NCI-H460 (cell line): ENCODE data around the gene TRAF5. TPM values are rescaled to one million over a fixed set of nuclear protein-coding genes. Genes with fewer than 3 reads are reported as not detected.
A peak's percentile ranks its signal among the peaks of the same experiment; 100 is the strongest.
"Not testable (repeated sequence)": the region's sequence is repeated elsewhere in the genome, so short reads cannot be mapped to it uniquely, and the experiment has no call there.

Experiments
- DNase-seq: peaks from one replicate; pipeline ENCODE4 v3.0.0-alpha.2; 2016; ENCODE audit warnings: low read depth; ENCODE audit errors: extremely low read depth
- polyA plus RNA-seq: library from polyadenylated mRNA; depleted of rRNA; stranded (reverse); fragments of >200 nt; gene quantifications from 2 replicates; pipeline ENCODE4 v1.2.3, GENCODE V29; 2014; cell fraction: nucleus; rRNA removed
- total RNA-seq: library from RNA; depleted of rRNA; stranded (reverse); fragments of >200 nt; shearing (Covaris generic); gene quantifications from 2 replicates; pipeline ENCODE4 v1.2.3, GENCODE V29; 2014; rRNA removed

TRAF5 gene
- 12.3 and 15.1 TPM in 2 replicates for total RNA-seq
- polyA plus RNA-seq, result 46.7 and 51.3 TPM in 2 replicates

- peak; percentile 40 for DNase-seq
Observed at GRCh38 chr1:211326528-211327345, at the start of gene TRAF5. TRAF5 (plus strand) TSS chr1:211326833; CDS start chr1:211353240, 26,407 bp downstream.

- no peak for DNase-seq
Observed at GRCh38 chr1:211279340-211279739, 47.3 kb upstream of the TRAF5 start.

- DNase-seq, result no peak
Observed at GRCh38 chr1:211280910-211281309, 45.7 kb upstream of the TRAF5 start.

- DNase-seq, result peak; percentile 77
Observed at GRCh38 chr1:211281320-211282022, 45.2 kb upstream of the TRAF5 start.

- no peak for DNase-seq
Observed at GRCh38 chr1:211282023-211282373, 44.6 kb upstream of the TRAF5 start.

GRCh38 chr1:211285196-211285595 is 41.4 kb upstream of the TRAF5 start:
- no peak for DNase-seq

- DNase-seq, result no peak
Observed at GRCh38 chr1:211287218-211287617, 39.4 kb upstream of the TRAF5 start.

GRCh38 chr1:211292411-211292810 is 34.2 kb upstream of the TRAF5 start:
- no peak for DNase-seq

- DNase-seq, result no peak
Observed at GRCh38 chr1:211296396-211296795, 30.2 kb upstream of the TRAF5 start.

GRCh38 chr1:211305044-211305443 is 21.6 kb upstream of the TRAF5 start:
- DNase-seq, result peak; percentile 86

- DNase-seq, result no peak
Observed at GRCh38 chr1:211309617-211310016, 17.0 kb upstream of the TRAF5 start.

- DNase-seq, result no peak
Observed at GRCh38 chr1:211313392-211313791, 13.2 kb upstream of the TRAF5 start.

- no peak for DNase-seq
Observed at GRCh38 chr1:211318576-211319280, 7.9 kb upstream of the TRAF5 start.

GRCh38 chr1:211319892-211320291 is 6.7 kb upstream of the TRAF5 start:
- DNase-seq, result no peak

- DNase-seq, result no peak
Observed at GRCh38 chr1:211320980-211321379, 5.7 kb upstream of the TRAF5 start.

- DNase-seq, result not testable (repeated sequence)
Observed at GRCh38 chr1:211321646-211322045, 5.0 kb upstream of the TRAF5 start.

GRCh38 chr1:211323156-211324063 is 3.2 kb upstream of the TRAF5 start:
- peak; percentile 76 for DNase-seq

GRCh38 chr1:211324992-211325775 is 1.4 kb upstream of the TRAF5 start:
- DNase-seq, result no peak

- DNase-seq, result no peak
Observed at GRCh38 chr1:211326140-211326527, 499 bp upstream of the TRAF5 start.
